ENCODE results near the gene ST6GALNAC6. TPM values are rescaled to one million over a fixed set of nuclear protein-coding genes. Genes with fewer than 3 reads are reported as not detected.

ST6GALNAC6 gene
- total and polyA plus RNA-seq, 2 donors (not counting 1 experiment from before 2014, with no cell fraction given) = 68.0 to 126 TPM

DNA sequence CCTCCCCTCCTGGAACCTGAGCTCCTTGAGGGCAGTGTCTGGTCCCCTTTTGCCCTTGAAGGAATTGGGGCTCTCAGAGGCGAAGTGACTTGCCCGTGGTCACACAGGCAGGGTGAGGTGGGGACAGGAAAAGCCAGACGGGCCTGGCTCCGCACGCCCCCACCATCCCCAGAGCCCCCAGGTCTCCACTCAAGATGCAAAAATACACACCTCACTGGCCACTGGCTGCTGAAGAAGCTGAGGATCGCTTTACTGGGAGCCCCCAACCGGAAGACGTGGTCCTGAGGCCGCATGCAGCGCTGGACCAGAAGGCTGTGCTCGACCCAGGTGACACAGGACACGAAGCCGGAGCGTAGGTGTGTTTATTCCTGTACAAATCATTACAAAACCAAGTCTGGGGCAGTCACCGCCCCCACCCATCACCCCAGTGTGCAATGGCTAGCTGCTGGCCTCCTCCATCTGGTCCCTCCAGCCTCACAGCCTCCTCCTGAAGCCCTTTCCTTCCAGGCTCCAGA is 14.4 kb downstream of the ST6GALNAC6 start:
- no peak overlapping the region for H3K4me3 ChIP-seq (ENCODE audit: control extremely low read depth in 1 of 5, extremely low read depth in 1 of 5, insufficient read depth in 1 of 5, low read depth in 2 of 5, low read length in 4 of 5)
- ChIA-PET POLR2A (no interaction called here), CTCF (interaction anchor here (1.0 to 7.8 kb wide), 4 partner anchors 15 to 150 kb away, joined by 3 to 34 read pairs (median 4); partner anchors contain the start of gene TOR2A)
- no peak for TF ChIP-seq EZH2 (IDR thresholded peaks at IDR 0.05; ENCODE audit: borderline replicate concordance, insufficient read depth, low read depth, low read length, poor library complexity, severe bottlenecking)
- TF ChIP-seq, protein P1, sequence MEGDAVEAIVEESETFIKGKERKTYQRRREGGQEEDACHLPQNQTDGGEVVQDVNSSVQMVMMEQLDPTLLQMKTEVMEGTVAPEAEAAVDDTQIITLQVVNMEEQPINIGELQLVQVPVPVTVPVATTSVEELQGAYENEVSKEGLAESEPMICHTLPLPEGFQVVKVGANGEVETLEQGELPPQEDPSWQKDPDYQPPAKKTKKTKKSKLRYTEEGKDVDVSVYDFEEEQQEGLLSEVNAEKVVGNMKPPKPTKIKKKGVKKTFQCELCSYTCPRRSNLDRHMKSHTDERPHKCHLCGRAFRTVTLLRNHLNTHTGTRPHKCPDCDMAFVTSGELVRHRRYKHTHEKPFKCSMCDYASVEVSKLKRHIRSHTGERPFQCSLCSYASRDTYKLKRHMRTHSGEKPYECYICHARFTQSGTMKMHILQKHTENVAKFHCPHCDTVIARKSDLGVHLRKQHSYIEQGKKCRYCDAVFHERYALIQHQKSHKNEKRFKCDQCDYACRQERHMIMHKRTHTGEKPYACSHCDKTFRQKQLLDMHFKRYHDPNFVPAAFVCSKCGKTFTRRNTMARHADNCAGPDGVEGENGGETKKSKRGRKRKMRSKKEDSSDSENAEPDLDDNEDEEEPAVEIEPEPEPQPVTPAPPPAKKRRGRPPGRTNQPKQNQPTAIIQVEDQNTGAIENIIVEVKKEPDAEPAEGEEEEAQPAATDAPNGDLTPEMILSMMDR (IDR thresholded peaks at IDR 0.05) = no peak
- peaks cover 0 to 16% of the 10 kb centered on the region in 2 donors for H3K4me1 ChIP-seq (ENCODE audit: control insufficient read depth in 2 of 2, insufficient read depth in 2 of 2, low read length in 2 of 2)
- no peak overlapping the region for H2AFZ ChIP-seq (ENCODE audit: insufficient read depth, low read depth, low read length, poor library complexity, severe bottlenecking)
- H3K79me2 ChIP-seq (ENCODE audit: control insufficient read depth, insufficient read depth, low read length) = no peaks in the 10 kb centered on the region
- ATAC-seq (ENCODE audit: low read depth) = no peak
- Mint-ChIP-seq H3K27ac (peak overlapping the region; percentile 11), H3K27me3 (no peaks in the 10 kb centered on the region), H3K4me3 (no peak overlapping the region), H3K9me3 (ENCODE audit: insufficient read depth) (no peaks in the 10 kb centered on the region), H3K4me1 (peaks cover 24% of the 10 kb centered on the region)
- intact Hi-C loops (cut with micrococcal nuclease) = no loop called here
- peaks cover 0 to 28% of the 10 kb centered on the region in 2 experiments for H3K36me3 ChIP-seq (replicated peaks in 1 of 2; ENCODE audit: control extremely low read depth in 1 of 2, control insufficient read depth in 1 of 2, extremely low read depth in 1 of 2, insufficient read depth in 2 of 2, low read length in 1 of 2)
- H3K9me3 ChIP-seq (ENCODE audit: control extremely low read depth in 1 of 3, control insufficient read depth in 2 of 3, insufficient read depth in 1 of 3, low read length in 2 of 3) = no peaks in the 10 kb centered on the region
- H4K20me1 ChIP-seq (ENCODE audit: control insufficient read depth, insufficient read depth, low read length, poor library complexity, severe bottlenecking) = no peaks in the 10 kb centered on the region
- H3K27ac ChIP-seq (ENCODE audit: low read length in 2 of 2) = no peak overlapping the region
- no peak for DNase-seq
- no peak overlapping the region for H3K4me2 ChIP-seq (replicated peaks; ENCODE audit: low read depth, low read length, poor library complexity, severe bottlenecking)
- WGBS (ENCODE audit: insufficient coverage) = 62% methylated on average over 12 of the region's 15 CpGs
- no peaks in the 10 kb centered on the region for H3K27me3 ChIP-seq (replicated peaks in 1 of 4; ENCODE audit: control extremely low read depth in 1 of 4, control insufficient read depth in 3 of 4, insufficient read depth in 4 of 4, low read length in 3 of 4)
- H3K9ac ChIP-seq (ENCODE audit: low read length) = no peak overlapping the region

DNA sequence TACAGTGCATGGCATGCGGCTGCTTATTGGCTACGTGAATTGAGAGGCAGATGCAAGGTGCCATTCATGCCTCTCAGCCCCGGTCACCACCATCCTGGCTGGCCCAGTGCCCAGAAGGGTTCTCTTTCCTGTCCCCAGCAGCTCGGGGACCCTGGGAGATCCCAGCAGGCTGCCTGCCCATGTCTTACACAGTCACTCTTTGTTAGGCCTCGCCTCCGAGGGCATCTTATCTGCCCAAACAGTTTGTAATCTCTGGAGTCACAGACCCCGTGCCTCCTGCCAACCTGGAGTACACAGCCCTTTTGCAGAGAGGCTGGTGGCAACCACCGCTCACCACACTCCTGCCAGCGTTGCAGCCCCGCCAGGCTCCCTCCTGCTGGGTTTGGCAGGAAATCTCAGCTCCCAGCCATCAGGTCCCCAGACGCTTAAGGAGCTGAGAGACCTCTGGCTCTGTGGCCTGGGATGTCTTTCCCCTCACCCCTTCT is 14.9 kb downstream of the ST6GALNAC6 start:
- no peaks in the 10 kb centered on the region for H3K27me3 ChIP-seq (replicated peaks in 1 of 4; ENCODE audit: control extremely low read depth in 1 of 4, control insufficient read depth in 3 of 4, insufficient read depth in 4 of 4, low read length in 3 of 4)
- no peaks in the 10 kb centered on the region for H4K20me1 ChIP-seq (ENCODE audit: control insufficient read depth, insufficient read depth, low read length, poor library complexity, severe bottlenecking)
- H3K36me3 ChIP-seq (replicated peaks in 1 of 2; ENCODE audit: control extremely low read depth in 1 of 2, control insufficient read depth in 1 of 2, extremely low read depth in 1 of 2, insufficient read depth in 2 of 2, low read length in 1 of 2) = peaks cover 0 to 26% of the 10 kb centered on the region in 2 experiments
- no peak for TF ChIP-seq EZH2 (IDR thresholded peaks at IDR 0.05; ENCODE audit: borderline replicate concordance, insufficient read depth, low read depth, low read length, poor library complexity, severe bottlenecking)
- TF ChIP-seq, protein P1 (IDR thresholded peaks at IDR 0.05) = no peak
- H3K79me2 ChIP-seq (ENCODE audit: control insufficient read depth, insufficient read depth, low read length) = no peaks in the 10 kb centered on the region
- ChIA-PET POLR2A (no interaction called here), CTCF (interaction anchor here (1.0 to 7.8 kb wide), 4 partner anchors 14 to 150 kb away, joined by 3 to 34 read pairs (median 4); partner anchors contain the start of gene TOR2A)
- DNase-seq = peak; percentile 10
- H3K9ac ChIP-seq (ENCODE audit: low read length) = no peak overlapping the region
- H2AFZ ChIP-seq (ENCODE audit: insufficient read depth, low read depth, low read length, poor library complexity, severe bottlenecking) = no peak overlapping the region
- Mint-ChIP-seq H3K4me1 (peaks cover 24% of the 10 kb centered on the region), H3K4me3 (no peak overlapping the region), H3K27me3 (no peaks in the 10 kb centered on the region), H3K9me3 (ENCODE audit: insufficient read depth) (no peaks in the 10 kb centered on the region), H3K27ac (peak overlapping the region; percentile 50)
- intact Hi-C loops (cut with micrococcal nuclease) = no loop called here
- H3K27ac ChIP-seq (ENCODE audit: low read length in 2 of 2) = no peak overlapping the region
- 20% methylated on average over 11 of the region's 11 CpGs for WGBS (ENCODE audit: insufficient coverage)
- no peaks in the 10 kb centered on the region for H3K9me3 ChIP-seq (ENCODE audit: control extremely low read depth in 1 of 3, control insufficient read depth in 2 of 3, insufficient read depth in 1 of 3, low read length in 2 of 3)
- H3K4me1 ChIP-seq (ENCODE audit: control insufficient read depth in 2 of 2, insufficient read depth in 2 of 2, low read length in 2 of 2) = peaks cover 0 to 18% of the 10 kb centered on the region in 2 donors
- ATAC-seq (ENCODE audit: low read depth) = no peak
- no peak overlapping the region for H3K4me3 ChIP-seq (ENCODE audit: control extremely low read depth in 1 of 5, extremely low read depth in 1 of 5, insufficient read depth in 1 of 5, low read depth in 2 of 5, low read length in 4 of 5)
- H3K4me2 ChIP-seq (replicated peaks; ENCODE audit: low read depth, low read length, poor library complexity, severe bottlenecking) = no peak overlapping the region

Data from B cell (primary cell).